Liver (tissue), 3 donors: ENCODE data around the gene DNAH8.

Experiments used
- RAD21 ChIP-seq, 2 donors: IDR thresholded peaks; 2 replicates each; pipeline ENCODE4 v1.6.1; 2016; ENCODE audit warnings: antibody characterized with exemption in 2 of 2, mild to moderate bottlenecking in 2 of 2
- RXRA ChIP-seq, 2 donors: IDR thresholded peaks; 2 replicates each; pipeline ENCODE4 v1.6.1; 2017 to 2018; ENCODE audit warnings: antibody characterized with exemption in 2 of 2, mild to moderate bottlenecking in 1 of 2
- YY1 ChIP-seq: IDR thresholded peaks from 2 replicates; pipeline ENCODE4 v1.6.1; 2016; ENCODE audit warnings: antibody characterized with exemption, mild to moderate bottlenecking
- TF ChIP-seq, protein P1 (sequence below): fragments of 150-350 bp; IDR thresholded peaks from 2 replicates; pipeline ENCODE4 v1.5.1; 2017; ENCODE audit warnings: improper control_type of control experiment, low read depth, low read length; ENCODE audit not compliant: missing input control
- donor health status: healthy.
- donor health status: healthy.

DNA sequence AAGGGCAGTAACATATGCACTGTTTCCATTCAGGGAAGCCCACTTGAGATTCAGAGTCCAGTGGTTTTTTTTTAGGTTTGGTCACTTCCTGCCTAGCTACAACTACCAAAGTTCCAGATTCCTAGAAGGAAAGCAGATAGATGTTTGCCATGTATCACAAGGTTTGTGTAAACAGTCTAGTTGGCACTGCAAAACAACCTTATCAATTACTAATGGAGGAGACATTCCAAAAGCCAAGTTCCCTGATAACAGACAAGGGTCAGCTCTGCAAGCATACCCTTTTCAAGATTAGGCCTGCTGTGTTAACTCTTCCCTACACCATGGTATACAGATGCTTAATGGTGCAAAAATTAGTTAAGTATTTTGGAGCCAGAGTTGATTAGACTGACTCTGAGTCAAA is 192.2 kb downstream of the DNAH8 start:
- TF ChIP-seq, protein P1, sequence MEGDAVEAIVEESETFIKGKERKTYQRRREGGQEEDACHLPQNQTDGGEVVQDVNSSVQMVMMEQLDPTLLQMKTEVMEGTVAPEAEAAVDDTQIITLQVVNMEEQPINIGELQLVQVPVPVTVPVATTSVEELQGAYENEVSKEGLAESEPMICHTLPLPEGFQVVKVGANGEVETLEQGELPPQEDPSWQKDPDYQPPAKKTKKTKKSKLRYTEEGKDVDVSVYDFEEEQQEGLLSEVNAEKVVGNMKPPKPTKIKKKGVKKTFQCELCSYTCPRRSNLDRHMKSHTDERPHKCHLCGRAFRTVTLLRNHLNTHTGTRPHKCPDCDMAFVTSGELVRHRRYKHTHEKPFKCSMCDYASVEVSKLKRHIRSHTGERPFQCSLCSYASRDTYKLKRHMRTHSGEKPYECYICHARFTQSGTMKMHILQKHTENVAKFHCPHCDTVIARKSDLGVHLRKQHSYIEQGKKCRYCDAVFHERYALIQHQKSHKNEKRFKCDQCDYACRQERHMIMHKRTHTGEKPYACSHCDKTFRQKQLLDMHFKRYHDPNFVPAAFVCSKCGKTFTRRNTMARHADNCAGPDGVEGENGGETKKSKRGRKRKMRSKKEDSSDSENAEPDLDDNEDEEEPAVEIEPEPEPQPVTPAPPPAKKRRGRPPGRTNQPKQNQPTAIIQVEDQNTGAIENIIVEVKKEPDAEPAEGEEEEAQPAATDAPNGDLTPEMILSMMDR = no peak
- TF ChIP-seq YY1 = no peak
- TF ChIP-seq RXRA (IDR thresholded peaks at IDR 0.05) = no peak
- TF ChIP-seq RAD21 (IDR thresholded peaks at IDR 0.05) = no peak
